Measurements from ENCODE around the gene ARMH1.
A peak's percentile ranks its signal among the peaks of the same experiment; 100 is the strongest.
"Not testable (repeated sequence)": the region's sequence is repeated elsewhere in the genome, so short reads cannot be mapped to it uniquely, and the experiment has no call there.

Gene ARMH1

DNA sequence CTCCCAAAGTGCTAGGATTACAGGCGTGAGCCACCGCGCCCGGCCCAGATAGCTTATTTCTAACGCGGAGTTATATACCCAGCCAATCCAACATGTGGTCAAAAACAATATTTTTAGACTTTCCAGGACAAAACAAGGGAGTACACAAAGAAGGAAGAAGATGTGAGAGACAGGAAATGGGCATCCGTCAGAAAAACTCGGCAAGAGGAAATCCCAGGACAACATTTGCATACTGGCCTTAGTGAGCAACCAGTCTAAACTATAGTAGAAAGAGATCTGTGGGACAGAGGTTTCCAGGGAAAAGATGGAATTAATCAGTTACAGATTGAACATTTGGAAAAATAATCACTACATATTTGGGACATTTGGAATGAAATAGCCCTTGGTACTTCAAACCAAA is 11.4 kb downstream of the ARMH1 start:
- Mint-ChIP-seq H3K4me3 (no peak overlapping the region), H3K9me3 (no peaks in the 10 kb centered on the region), H3K27ac (no peak overlapping the region), H3K27me3 (no peaks in the 10 kb centered on the region), H3K4me1 (peaks cover 6% of the 10 kb centered on the region), H3K36me3 (no peaks in the 10 kb centered on the region)
- DNase-seq (ENCODE audit: low spot score in 2 of 2): no peak
- ATAC-seq (ENCODE audit: low read depth): no peak

DNA sequence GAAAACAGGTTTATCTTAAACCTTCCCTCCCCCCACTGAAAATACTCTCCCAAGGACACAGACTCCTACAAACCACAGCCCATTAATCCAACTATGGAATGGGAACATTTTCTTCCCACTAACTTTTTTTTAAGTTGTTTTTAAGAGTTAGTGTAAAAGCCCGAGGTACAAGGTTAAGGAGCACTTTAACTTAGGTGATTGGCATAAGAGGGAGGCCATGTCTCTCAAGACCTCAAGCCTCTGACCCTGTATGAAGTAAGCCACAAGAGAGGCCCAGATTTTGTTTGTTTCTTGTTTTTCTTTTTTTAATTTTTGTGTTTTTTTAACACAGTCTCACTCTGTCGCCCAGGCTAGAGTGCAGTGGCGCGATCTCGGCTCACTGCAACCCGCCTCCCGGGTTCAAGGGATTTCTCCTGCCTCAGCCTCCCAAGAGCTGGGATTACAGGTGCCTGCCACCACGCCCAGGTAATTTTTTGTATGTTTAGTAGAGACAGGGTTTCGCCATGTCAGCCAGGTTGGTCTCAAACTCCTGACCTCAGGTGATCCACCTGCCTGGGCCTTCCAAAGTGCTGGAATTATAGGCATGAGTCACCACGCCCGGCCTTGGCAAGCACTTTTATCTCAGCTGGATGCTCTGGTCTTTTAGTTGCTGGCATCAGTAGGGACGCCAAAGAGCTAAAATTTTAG is 14.4 kb downstream of the ARMH1 start:
- peaks cover 13% of the 10 kb centered on the region for H3K4me1 Mint-ChIP-seq
- no peak for DNase-seq (ENCODE audit: low spot score in 2 of 2)
- no peak overlapping the region for H3K4me3 Mint-ChIP-seq
- H3K9me3 Mint-ChIP-seq: no peaks in the 10 kb centered on the region
- ATAC-seq (ENCODE audit: low read depth): no peak
- no peaks in the 10 kb centered on the region for H3K36me3 Mint-ChIP-seq
- H3K27ac Mint-ChIP-seq: no peak overlapping the region
- H3K27me3 Mint-ChIP-seq: no peaks in the 10 kb centered on the region

DNA sequence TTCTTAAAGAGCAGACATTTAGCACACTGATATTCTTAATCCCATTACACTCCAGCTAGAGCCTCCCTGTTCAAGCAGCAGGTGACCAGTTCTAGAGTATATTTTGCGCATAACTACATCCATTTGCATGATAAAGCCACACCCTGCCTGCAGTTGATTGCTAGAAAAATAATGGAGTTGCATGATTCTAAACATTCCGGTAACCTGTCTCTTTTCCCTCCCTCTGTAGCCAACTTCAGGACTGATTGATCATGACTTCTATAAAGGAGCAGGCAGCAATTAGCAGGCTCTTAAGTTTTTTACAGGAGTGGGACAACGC is 14.9 kb downstream of the ARMH1 start:
- Mint-ChIP-seq H3K27me3 (no peaks in the 10 kb centered on the region), H3K27ac (no peak overlapping the region), H3K9me3 (no peaks in the 10 kb centered on the region), H3K36me3 (no peaks in the 10 kb centered on the region), H3K4me1 (peaks cover 11% of the 10 kb centered on the region), H3K4me3 (no peak overlapping the region)
- DNase-seq (ENCODE audit: low spot score in 2 of 2) (no peak), ATAC-seq (ENCODE audit: low read depth) (no peak)

DNA sequence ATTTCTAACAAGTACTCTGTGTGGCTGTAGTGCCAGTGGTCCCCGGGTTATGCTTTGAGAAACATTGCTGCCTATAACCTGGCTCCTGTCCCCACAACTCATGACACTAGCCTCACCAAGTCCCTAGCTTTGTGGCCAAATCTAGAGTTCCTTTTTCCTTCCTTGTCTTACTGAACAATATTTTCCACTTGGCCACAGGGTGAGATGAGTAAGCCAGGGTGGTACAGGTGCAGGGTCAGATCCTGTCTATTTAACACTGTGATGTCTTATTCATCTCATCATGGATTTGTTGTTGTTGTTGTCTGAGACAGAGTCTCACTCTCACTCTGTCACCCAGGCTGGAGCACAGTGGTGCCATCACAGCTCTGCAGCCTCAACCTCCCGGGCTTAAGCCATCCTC is 18.6 kb downstream of the ARMH1 start:
- Mint-ChIP-seq H3K36me3 (no peaks in the 10 kb centered on the region), H3K9me3 (no peaks in the 10 kb centered on the region), H3K27ac (no peak overlapping the region), H3K27me3 (no peaks in the 10 kb centered on the region), H3K4me1 (peaks cover 33% of the 10 kb centered on the region), H3K4me3 (no peak overlapping the region)
- DNase-seq (ENCODE audit: low spot score in 2 of 2): no peak
- no peak for ATAC-seq (ENCODE audit: low read depth)

DNA sequence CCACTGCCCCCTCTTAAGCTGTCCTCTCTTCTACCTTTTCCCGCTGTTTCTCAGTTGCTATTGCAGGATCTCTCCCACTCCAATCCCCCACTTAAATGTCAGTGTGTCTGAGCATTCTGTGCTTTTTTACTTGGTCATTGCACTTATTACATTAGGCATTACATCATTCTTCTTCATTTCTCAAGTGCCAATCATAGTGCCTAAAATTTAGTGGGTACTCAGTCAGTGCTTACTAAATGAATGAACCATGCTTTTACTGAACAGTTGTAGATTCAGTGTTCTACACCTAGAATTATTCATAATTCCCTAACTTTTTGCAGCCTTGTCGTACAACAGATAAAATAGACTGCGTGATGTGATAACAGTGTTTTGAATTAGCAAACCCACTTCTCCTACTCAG is 19.4 kb downstream of the ARMH1 start:
- H3K27ac Mint-ChIP-seq: no peak overlapping the region
- no peak overlapping the region for H3K4me3 Mint-ChIP-seq
- no peaks in the 10 kb centered on the region for H3K27me3 Mint-ChIP-seq
- no peak for ATAC-seq (ENCODE audit: low read depth)
- no peaks in the 10 kb centered on the region for H3K9me3 Mint-ChIP-seq
- H3K4me1 Mint-ChIP-seq: peaks cover 35% of the 10 kb centered on the region
- H3K36me3 Mint-ChIP-seq: no peaks in the 10 kb centered on the region
- DNase-seq (ENCODE audit: low spot score in 2 of 2): no peak

DNA sequence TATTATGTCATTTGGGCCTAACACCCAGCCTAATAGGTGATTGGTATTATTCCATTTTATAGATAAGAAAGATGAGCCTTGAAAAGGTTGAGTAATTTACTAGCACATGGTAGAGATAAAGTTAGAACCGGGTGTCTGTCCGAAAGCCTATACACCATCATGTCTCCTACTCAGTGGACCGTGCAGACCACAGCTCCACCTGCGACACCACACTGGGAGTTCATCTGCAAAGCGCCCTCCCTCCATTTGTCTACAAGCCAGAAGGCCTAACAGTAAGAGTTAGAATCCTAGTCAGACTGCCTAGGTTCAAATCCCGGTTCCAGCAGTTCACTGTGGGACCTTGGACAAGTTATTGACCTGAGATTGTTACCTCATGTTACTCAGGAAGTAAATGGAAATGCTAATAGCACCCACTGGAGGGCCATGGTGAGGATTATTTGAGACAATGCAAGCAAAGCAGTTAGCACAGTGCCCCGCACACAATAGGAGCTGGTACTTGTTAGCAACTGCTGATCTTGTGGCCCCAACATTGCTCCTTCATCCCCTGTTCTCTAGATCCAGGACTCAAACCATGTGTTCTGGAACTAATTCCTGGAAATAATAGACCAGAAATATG is 20.5 kb downstream of the ARMH1 start:
- Mint-ChIP-seq H3K27ac (peak overlapping the region; percentile 58), H3K4me1 (peaks cover 35% of the 10 kb centered on the region), H3K36me3 (no peaks in the 10 kb centered on the region), H3K9me3 (no peaks in the 10 kb centered on the region), H3K27me3 (no peaks in the 10 kb centered on the region), H3K4me3 (no peak overlapping the region)
- ATAC-seq (ENCODE audit: low read depth) (peak; percentile 89), DNase-seq (ENCODE audit: low spot score in 2 of 2) (peak in 1 of 2 donors; percentile 48)

DNA sequence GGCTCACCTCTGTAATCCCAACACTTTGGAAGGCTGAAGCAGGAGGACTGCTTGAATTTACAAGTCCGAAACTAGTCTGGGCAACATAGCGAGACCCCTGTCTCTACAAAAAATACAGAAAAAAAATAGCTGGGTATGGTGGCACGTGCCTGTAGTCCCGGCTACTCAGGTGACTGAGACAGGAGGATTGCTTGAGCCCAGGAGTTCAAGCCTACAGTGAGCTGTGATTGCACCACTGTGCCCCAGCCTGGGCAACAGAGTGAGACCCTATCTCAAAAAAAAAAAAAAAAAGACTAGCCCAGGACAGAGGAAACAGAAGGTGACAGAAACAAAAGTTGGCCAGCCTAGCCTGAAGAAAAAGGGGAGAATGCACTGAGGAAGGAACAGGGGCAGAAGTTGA is 21.2 kb downstream of the ARMH1 start:
- Mint-ChIP-seq H3K27me3 (no peaks in the 10 kb centered on the region), H3K4me1 (peaks cover 35% of the 10 kb centered on the region), H3K36me3 (no peaks in the 10 kb centered on the region), H3K4me3 (no peak overlapping the region), H3K27ac (no peak overlapping the region), H3K9me3 (no peaks in the 10 kb centered on the region)
- ATAC-seq (ENCODE audit: low read depth): no peak
- no peak for DNase-seq (ENCODE audit: low spot score in 2 of 2)

DNA sequence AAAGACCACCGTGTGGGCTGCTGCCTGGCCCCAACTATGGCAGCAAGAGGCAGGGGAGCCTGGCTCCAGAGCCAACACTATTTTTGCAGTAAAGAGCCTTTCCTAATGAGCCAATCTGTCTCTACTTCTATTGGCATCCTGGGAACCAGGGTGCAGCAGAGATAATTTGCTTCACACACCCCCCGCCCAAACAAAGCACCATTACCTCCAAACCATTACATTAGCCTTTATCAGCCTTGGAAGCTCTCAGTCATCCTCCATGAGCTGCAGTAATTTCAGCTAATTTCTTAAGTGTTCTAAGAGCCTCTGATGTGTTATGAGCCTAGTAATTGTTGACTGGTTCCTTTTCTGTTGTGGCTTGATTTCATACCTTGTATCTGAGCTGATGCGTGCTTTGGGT is 21.6 kb downstream of the ARMH1 start:
- peaks cover 35% of the 10 kb centered on the region for H3K4me1 Mint-ChIP-seq
- no peak overlapping the region for H3K27ac Mint-ChIP-seq
- no peak for ATAC-seq (ENCODE audit: low read depth)
- no peaks in the 10 kb centered on the region for H3K27me3 Mint-ChIP-seq
- H3K4me3 Mint-ChIP-seq: no peak overlapping the region
- H3K9me3 Mint-ChIP-seq: no peaks in the 10 kb centered on the region
- H3K36me3 Mint-ChIP-seq: no peaks in the 10 kb centered on the region
- no peak for DNase-seq (ENCODE audit: low spot score in 2 of 2)

DNA sequence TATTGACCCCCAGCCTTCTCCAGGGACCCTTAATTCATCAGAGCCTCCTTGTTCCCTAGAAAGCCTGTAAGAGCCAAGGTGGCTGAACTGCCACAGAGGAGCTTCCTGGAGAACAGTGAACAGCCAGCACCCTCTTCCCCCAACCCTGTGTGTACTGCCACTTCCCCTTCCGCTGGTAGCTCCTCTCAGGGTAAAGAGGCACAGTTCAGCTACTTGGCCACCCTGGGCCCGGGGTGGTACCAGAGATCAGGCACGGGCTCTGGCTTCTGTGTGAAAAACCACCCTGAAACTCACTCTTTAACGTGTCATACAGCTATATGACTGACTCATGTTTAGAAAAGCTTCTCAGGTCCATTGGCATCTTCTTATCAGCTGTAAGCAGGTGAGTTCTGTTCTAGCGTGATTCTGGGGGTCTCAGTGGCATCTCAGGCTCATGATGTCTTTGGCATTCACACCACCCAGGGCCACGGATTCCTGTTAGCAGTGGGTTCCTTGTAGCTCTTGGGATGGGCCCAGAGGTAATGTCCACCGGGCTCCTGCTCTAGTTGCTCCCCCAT is 22.4 kb downstream of the ARMH1 start:
- Mint-ChIP-seq H3K36me3 (no peaks in the 10 kb centered on the region), H3K4me3 (peak overlapping the region; percentile 68), H3K9me3 (no peaks in the 10 kb centered on the region), H3K27me3 (no peaks in the 10 kb centered on the region), H3K4me1 (peaks cover 35% of the 10 kb centered on the region), H3K27ac (peak overlapping the region; percentile 74)
- ATAC-seq (ENCODE audit: low read depth): peak; percentile 80
- DNase-seq (ENCODE audit: low spot score in 2 of 2): no peak

DNA sequence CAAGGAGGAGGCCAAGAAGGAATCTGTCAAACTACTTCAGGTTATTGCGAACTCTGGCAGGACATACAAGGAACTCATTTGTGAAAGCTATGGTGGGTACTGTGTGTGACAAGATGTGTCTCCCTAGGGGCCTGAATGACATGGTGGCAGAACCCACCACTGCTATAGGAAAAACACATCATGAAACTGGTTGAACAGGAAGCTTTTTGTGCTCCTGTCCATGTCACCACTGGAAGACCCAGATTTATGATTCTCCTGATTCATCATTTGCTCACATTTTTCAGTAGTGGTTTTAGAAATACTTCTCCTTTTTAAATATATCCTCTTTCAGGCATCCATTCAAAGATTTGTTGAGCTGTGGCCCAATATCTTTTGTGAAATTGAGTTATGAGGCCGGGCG is 23.6 kb downstream of the ARMH1 start:
- H3K27me3 Mint-ChIP-seq: no peaks in the 10 kb centered on the region
- H3K4me3 Mint-ChIP-seq: no peak overlapping the region
- ATAC-seq (ENCODE audit: low read depth): peak; percentile 15
- DNase-seq (ENCODE audit: low spot score in 2 of 2): no peak
- peak overlapping the region; percentile 38 for H3K27ac Mint-ChIP-seq
- H3K36me3 Mint-ChIP-seq: no peaks in the 10 kb centered on the region
- peaks cover 34% of the 10 kb centered on the region for H3K4me1 Mint-ChIP-seq
- no peaks in the 10 kb centered on the region for H3K9me3 Mint-ChIP-seq

DNA sequence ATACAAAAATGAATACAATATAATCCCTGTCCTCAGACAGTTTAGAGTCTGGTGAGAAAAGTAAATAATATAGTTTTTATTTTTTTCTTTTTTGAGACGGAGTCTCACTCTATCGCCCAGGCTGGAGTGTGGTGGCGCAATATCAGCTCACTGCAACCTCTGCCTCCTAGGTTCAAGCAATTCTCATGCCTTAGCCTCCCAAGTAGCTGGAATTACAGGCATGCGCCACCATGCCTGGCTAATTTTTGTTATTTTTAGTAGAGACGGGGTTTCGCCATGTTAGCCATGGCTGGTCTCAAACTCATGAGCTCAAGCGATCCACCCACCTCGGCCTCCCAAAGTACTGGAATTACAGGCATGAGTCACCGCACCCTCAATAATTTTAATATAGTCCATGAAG is 24.9 kb downstream of the ARMH1 start:
- peaks cover 28% of the 10 kb centered on the region for H3K4me1 Mint-ChIP-seq

DNA sequence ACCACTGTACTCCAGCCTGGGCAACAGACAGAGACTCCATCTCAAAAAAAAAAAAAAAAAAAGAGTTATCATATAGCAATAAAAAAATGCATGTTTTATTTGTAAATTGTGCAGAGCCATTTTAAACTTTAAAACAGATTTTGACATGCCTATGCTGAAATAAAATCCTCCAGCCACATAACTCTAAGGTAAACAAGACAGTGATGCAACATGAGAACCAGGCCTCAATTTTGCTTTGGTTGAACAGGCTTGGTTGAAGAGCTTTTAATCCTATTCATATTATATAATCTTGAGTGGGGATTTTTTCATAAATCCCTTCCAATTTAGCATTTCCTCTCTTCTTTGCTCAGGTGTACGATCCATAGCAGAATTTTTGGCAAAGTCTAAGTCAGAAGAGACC is 26.1 kb downstream of the ARMH1 start:
- Mint-ChIP-seq H3K36me3 (no peaks in the 10 kb centered on the region), H3K27ac (no peak overlapping the region), H3K4me1 (peaks cover 18% of the 10 kb centered on the region), H3K27me3 (no peaks in the 10 kb centered on the region), H3K9me3 (no peaks in the 10 kb centered on the region), H3K4me3 (no peak overlapping the region)
- ATAC-seq (ENCODE audit: low read depth) (no peak), DNase-seq (ENCODE audit: low spot score in 2 of 2) (no peak)

More for the DNA sequence above, 24.9 kb downstream of the ARMH1 start:
- H3K27ac Mint-ChIP-seq; H3K4me3 Mint-ChIP-seq; ATAC-seq (ENCODE audit: low read depth); H3K36me3 Mint-ChIP-seq; DNase-seq (ENCODE audit: low spot score in 2 of 2); H3K27me3 Mint-ChIP-seq; H3K9me3 Mint-ChIP-seq: not testable (repeated sequence)

DNA sequence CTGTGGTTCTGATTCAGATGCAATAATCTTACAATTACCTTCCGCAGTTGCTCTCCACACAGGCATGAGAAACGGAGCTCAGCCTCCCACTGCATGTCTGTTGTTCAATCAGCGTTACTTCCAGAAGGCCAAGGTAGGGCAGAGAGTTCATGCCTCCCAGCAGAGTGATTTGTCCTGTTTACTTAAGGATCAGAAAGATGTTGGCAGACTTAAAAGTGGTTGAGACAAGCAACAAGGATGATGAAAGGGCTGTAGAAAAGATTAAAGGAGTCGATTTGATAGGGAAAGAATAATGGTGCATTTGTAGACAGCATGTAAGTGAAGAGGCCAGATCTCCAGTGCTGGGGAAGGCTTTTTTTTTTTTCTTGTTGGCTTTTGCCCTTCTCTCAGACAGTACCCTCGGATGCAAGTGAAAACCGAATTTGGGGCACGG is 26.6 kb downstream of the ARMH1 start:
- no peak for DNase-seq (ENCODE audit: low spot score in 2 of 2)
- H3K27ac Mint-ChIP-seq: no peak overlapping the region
- no peaks in the 10 kb centered on the region for H3K9me3 Mint-ChIP-seq

DNA sequence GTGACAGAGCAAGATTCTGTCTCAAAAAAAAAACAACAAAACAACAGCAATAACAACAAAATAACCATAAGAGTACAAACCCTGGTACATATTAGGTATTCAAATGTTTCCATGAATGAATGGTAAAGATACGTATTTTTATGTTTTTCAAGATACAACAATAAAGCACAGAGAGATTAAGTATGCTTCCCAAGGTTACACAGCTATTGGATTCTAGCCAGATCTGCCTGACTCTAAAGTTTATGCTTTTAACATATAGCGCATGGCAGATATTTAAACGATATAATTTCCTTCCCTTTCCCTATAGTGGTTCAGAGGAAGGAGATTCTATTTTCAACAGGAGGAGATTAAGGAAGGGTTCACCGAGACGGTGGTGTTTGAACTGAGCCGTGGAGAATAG is 31.0 kb downstream of the ARMH1 start:
- Mint-ChIP-seq H3K9me3 (no peaks in the 10 kb centered on the region), H3K27me3 (no peaks in the 10 kb centered on the region), H3K4me1 (peaks cover 9% of the 10 kb centered on the region), H3K36me3 (no peaks in the 10 kb centered on the region), H3K27ac (no peak overlapping the region), H3K4me3 (no peak overlapping the region)
- ATAC-seq (ENCODE audit: low read depth) (no peak), DNase-seq (ENCODE audit: low spot score in 2 of 2) (no peak)

More for the DNA sequence above, 26.6 kb downstream of the ARMH1 start:
- H3K27me3 Mint-ChIP-seq: no peaks in the 10 kb centered on the region
- H3K4me1 Mint-ChIP-seq: peaks cover 18% of the 10 kb centered on the region
- no peak overlapping the region for H3K4me3 Mint-ChIP-seq
- no peak for ATAC-seq (ENCODE audit: low read depth)
- H3K36me3 Mint-ChIP-seq: no peaks in the 10 kb centered on the region

DNA sequence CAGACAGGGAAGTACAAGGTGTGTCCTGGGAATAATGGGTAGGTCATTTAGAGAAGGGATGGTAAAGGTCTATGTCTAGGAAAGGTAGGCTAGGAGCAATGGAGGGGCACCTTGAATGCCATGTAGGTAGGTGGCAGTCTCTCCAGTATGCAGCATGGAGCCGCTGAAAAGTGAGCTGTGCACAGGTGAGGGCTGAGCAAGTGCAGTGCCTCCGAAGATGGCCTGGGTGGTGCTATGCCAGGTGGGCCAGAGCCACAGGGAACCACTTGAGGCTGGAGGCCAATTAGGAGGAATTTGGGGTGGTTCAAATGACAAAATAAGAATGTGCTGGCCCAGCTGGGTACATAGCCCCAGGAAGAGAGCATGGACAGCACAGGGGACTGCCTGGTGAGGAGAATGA is 31.4 kb downstream of the ARMH1 start:
- H3K27ac Mint-ChIP-seq: no peak overlapping the region
- H3K9me3 Mint-ChIP-seq: no peaks in the 10 kb centered on the region
- no peaks in the 10 kb centered on the region for H3K36me3 Mint-ChIP-seq
- H3K4me1 Mint-ChIP-seq: peaks cover 9% of the 10 kb centered on the region
- ATAC-seq (ENCODE audit: low read depth): no peak
- H3K27me3 Mint-ChIP-seq: no peaks in the 10 kb centered on the region
- H3K4me3 Mint-ChIP-seq: no peak overlapping the region
- DNase-seq (ENCODE audit: low spot score in 2 of 2): no peak

Measured in memory B cell (primary cell).